Trophoblast cell (in vitro differentiated cells and primary cell): ENCODE data around the gene GTPBP4.

Experiments
- DNase-seq, 2 donors: peaks; one replicate each; pipeline ENCODE4 v3.0.0-alpha.2; 2016
- H2AFZ ChIP-seq: 2 replicates; pipeline ENCODE4 v1.6.1; 2013; ENCODE audit warnings: low read length, moderate library complexity, mild to moderate bottlenecking; ENCODE audit not compliant: insufficient read depth, poor library complexity
- H2AK5ac ChIP-seq: 2 replicates; pipeline ENCODE4 v1.6.1; 2013; ENCODE audit warnings: mild to moderate bottlenecking, low read length
- H2BK120ac ChIP-seq: 2 replicates; pipeline ENCODE4 v1.6.1; 2013; ENCODE audit warnings: low read length, mild to moderate bottlenecking, moderate library complexity; ENCODE audit not compliant: insufficient read depth, poor library complexity
- H2BK12ac ChIP-seq: 2 replicates; pipeline ENCODE4 v1.6.1; 2013; ENCODE audit warnings: mild to moderate bottlenecking, low read length, moderate library complexity
- H2BK5ac ChIP-seq: 2 replicates; pipeline ENCODE4 v1.6.1; 2013; ENCODE audit warnings: low read length, low read depth, moderate library complexity, mild to moderate bottlenecking; ENCODE audit not compliant: poor library complexity
- H3K14ac ChIP-seq: 2 replicates; pipeline ENCODE4 v1.6.1; 2013; ENCODE audit warnings: mild to moderate bottlenecking, low read length
- H3K18ac ChIP-seq: 2 replicates; pipeline ENCODE4 v1.6.1; 2013; ENCODE audit warnings: mild to moderate bottlenecking, low read length
- H3K23ac ChIP-seq: 2 replicates; pipeline ENCODE4 v1.6.1; 2013; ENCODE audit warnings: low read length
- H3K27ac ChIP-seq: 2 replicates; pipeline ENCODE4 v1.5.1; 2013; ENCODE audit warnings: low read depth, mild to moderate bottlenecking, inconsistent platforms, low read length, moderate library complexity
- H3K27me3 ChIP-seq: 2 replicates; pipeline ENCODE4 v1.6.1; 2013; ENCODE audit warnings: inconsistent platforms, mild to moderate bottlenecking, low read length, moderate library complexity; ENCODE audit not compliant: insufficient read depth
- H3K36me3 ChIP-seq, 2 experiments: 1 replicate in 1 of 2; 2 replicates in 1 of 2; pipeline ENCODE4 v1.6.1; 2013; ENCODE audit warnings: low read length in 2 of 2, mild to moderate bottlenecking in 2 of 2, moderate library complexity in 1 of 2; ENCODE audit not compliant: insufficient read depth in 2 of 2, control insufficient read depth in 1 of 2
- H3K4ac ChIP-seq: 2 replicates; pipeline ENCODE4 v1.6.1; 2013; ENCODE audit warnings: low read depth, mild to moderate bottlenecking, low read length, moderate library complexity
- H3K4me1 ChIP-seq, 2 experiments: 1 replicate in 1 of 2; 2 replicates in 1 of 2; pipeline ENCODE4 v1.6.1; 2013; ENCODE audit warnings: low read length in 2 of 2, mild to moderate bottlenecking in 2 of 2, moderate library complexity in 1 of 2; ENCODE audit not compliant: insufficient read depth in 2 of 2, control insufficient read depth in 1 of 2
- H3K4me2 ChIP-seq: 2 replicates; pipeline ENCODE4 v1.6.1; 2013; ENCODE audit warnings: inconsistent platforms, mild to moderate bottlenecking, low read length, moderate library complexity
- H3K4me3 ChIP-seq: 2 replicates; pipeline ENCODE4 v1.5.1; 2013; ENCODE audit warnings: mild to moderate bottlenecking, low read depth, low read length, inconsistent platforms
- H3K79me1 ChIP-seq: one replicate; pipeline ENCODE4 v1.6.1; 2013; ENCODE audit warnings: low read length
- H3K79me2 ChIP-seq: 2 replicates; pipeline ENCODE4 v1.6.1; 2013; ENCODE audit warnings: low read length, mild to moderate bottlenecking; ENCODE audit not compliant: control insufficient read depth, insufficient read depth, poor library complexity
- H3K9ac ChIP-seq: 2 replicates; pipeline ENCODE4 v1.6.1; 2013; ENCODE audit warnings: mild to moderate bottlenecking, low read length
- H3K9me3 ChIP-seq: 2 replicates; pipeline ENCODE4 v1.6.1; 2013; ENCODE audit warnings: low read depth, mild to moderate bottlenecking, control low read depth, inconsistent platforms, low read length; ENCODE audit not compliant: insufficient read depth
- H4K12ac ChIP-seq: 2 replicates; pipeline ENCODE4 v1.6.1; 2013; ENCODE audit warnings: low read depth, mild to moderate bottlenecking, low read length, moderate library complexity
- H4K8ac ChIP-seq: 2 replicates; pipeline ENCODE4 v1.6.1; 2013; ENCODE audit warnings: low read depth, mild to moderate bottlenecking, low read length, moderate library complexity
- H4K91ac ChIP-seq: one replicate; pipeline ENCODE4 v1.6.1; 2013; ENCODE audit warnings: low read depth, mild to moderate bottlenecking, low read length, moderate library complexity
- WGBS: extraction: QIAGEN DNeasy Blood & Tissue Kit; methylation state at CpG from one replicate; pipeline ENCODE4 v1.1.7; 2013; ENCODE audit warnings: missing lambda C conversion rate; ENCODE audit not compliant: insufficient read length, insufficient coverage; ENCODE audit errors: extremely low coverage; 5-methylcytosine and 5-hydroxymethylcytosine counted together

The GTPBP4 gene

DNA sequence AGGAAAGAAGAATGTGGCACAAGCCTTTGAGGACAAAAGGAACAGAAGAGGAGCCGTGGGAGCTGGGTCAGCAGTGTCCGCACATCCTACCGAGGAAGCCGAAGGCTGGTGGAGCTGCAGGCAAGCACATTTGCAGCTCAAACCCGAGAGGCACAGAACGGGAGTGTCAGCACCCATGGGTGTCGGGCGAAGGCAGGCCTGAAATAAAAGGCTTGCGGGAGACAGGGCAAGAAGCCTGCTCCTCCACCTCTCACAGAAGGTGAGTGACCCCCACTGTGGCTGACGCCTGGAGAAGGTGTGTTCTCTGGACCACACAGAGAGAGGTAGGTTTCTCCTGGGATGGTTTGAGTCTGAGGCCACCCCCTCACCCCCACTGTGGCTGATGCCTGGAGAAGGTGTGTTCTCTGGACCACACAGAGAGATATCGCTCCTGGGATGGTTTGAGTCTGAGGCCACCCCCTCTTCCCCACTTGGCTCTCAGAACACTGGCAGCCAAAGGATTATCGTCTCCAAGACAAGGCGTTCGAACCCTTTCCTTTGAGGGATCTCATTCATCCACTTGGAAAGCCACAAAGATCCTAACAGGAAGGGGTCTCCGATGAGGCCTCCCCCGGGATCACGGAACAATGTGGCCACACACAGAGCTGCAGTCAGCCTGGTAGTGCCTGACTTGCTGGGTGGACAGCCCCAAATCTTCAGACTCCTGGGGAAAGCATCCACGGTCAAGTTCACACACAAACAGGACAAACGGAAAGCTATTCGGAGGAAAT, 21.6 kb upstream of the GTPBP4 start:
- no peak overlapping the region for H3K4ac ChIP-seq
- H3K79me1 ChIP-seq = no peaks in the 10 kb centered on the region
- H3K27ac ChIP-seq = no peak overlapping the region
- H3K4me2 ChIP-seq = no peak overlapping the region
- no peaks in the 10 kb centered on the region for H3K79me2 ChIP-seq
- no peak overlapping the region for H4K8ac ChIP-seq
- no peak overlapping the region for H3K4me3 ChIP-seq
- no peak overlapping the region for H2BK5ac ChIP-seq
- H2BK12ac ChIP-seq = no peak overlapping the region
- no peak overlapping the region for H2BK120ac ChIP-seq
- H3K14ac ChIP-seq = no peak overlapping the region
- no peak overlapping the region for H3K9ac ChIP-seq
- WGBS = no CpG with 5 or more reads among the region's 20 CpGs
- H2AFZ ChIP-seq = no peak overlapping the region
- no peak overlapping the region for H4K12ac ChIP-seq
- H3K23ac ChIP-seq = no peak overlapping the region
- DNase-seq = no peak
- no peaks in the 10 kb centered on the region for H3K4me1 ChIP-seq
- no peak overlapping the region for H4K91ac ChIP-seq
- H2AK5ac ChIP-seq = no peak overlapping the region
- H3K18ac ChIP-seq = no peak overlapping the region
- H3K9me3 ChIP-seq = peaks cover 4% of the 10 kb centered on the region
- H3K36me3 ChIP-seq = no peaks in the 10 kb centered on the region
- no peaks in the 10 kb centered on the region for H3K27me3 ChIP-seq

DNA sequence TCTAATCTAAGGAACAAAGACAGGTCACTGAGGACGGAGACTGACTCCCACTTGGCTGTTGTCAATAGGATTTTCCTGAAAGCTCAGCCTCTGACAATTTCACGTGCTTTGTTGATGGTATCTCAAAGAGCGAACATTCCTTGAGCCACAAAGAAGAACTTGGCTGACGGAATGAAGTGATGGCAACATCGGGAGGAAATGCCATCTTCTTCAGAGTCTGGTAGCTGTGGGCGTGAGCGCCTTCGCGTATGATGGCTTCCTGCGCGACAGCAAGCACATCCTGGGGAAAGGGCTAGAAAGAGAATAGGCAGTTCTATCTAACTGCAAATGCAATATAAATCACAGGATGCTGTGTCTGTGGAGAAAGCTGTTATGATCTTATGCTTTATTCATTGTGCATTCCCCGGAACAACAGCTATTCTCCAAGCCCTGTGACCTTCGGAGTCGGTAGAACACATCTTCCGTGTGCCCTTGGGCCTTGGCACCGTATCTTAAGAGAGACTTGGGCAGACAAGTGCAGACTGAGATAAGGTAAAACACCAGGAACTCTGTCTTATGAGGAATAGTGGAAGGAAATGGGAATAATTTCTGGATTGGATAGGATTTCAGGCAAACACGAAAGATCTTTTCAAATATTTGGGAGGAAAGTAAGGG, 19.6 kb upstream of the GTPBP4 start:
- H3K79me1 ChIP-seq = no peaks in the 10 kb centered on the region
- H3K4ac ChIP-seq = no peak overlapping the region
- DNase-seq = peak; percentile 36 to 77
- no peak overlapping the region for H2AFZ ChIP-seq
- H3K9me3 ChIP-seq = peaks cover 1% of the 10 kb centered on the region
- H4K91ac ChIP-seq = no peak overlapping the region
- no peak overlapping the region for H3K14ac ChIP-seq
- no peaks in the 10 kb centered on the region for H3K4me1 ChIP-seq
- no peaks in the 10 kb centered on the region for H3K27me3 ChIP-seq
- H3K27ac ChIP-seq = no peak overlapping the region
- no peak overlapping the region for H3K9ac ChIP-seq
- H3K4me3 ChIP-seq = no peak overlapping the region
- H3K36me3 ChIP-seq = no peaks in the 10 kb centered on the region
- H2BK120ac ChIP-seq = no peak overlapping the region
- H2BK12ac ChIP-seq = no peak overlapping the region
- H3K23ac ChIP-seq = no peak overlapping the region
- H2BK5ac ChIP-seq = no peak overlapping the region
- no peaks in the 10 kb centered on the region for H3K79me2 ChIP-seq
- H4K12ac ChIP-seq = no peak overlapping the region
- H3K18ac ChIP-seq = no peak overlapping the region
- no peak overlapping the region for H3K4me2 ChIP-seq
- no CpG with 5 or more reads among the region's 17 CpGs for WGBS
- H2AK5ac ChIP-seq = no peak overlapping the region
- no peak overlapping the region for H4K8ac ChIP-seq

DNA sequence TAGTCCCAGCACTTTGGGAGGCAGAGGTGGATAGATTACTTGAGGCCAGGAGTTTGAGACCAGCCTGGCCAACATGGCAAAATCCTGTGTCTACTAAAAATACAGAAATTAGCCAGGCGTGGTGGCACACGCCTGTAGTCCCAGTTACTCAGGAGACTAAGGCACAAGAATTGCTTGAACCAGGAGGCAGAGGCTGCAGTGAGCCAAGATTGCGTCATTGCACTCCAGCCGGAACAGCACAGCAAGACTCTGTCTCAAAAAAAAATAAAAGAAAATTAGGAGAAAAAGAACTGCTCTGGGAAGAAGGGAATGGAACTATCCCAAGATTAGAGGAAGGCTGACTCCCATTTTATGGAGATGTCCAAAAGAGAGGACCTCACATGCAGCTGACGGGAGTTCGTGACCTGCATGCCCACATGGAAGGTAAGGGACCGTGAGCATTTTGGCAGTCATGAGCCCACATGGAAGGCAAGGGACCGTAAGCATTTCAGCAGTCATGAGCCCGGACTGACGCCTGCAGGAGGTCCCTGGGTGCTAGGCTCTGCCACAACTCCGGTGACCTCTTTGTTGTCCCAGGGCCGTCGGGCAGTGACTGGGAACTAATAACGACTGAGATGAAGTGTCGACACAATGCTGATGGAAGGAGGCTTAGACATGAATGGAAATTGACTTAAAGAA, 18.6 kb upstream of the GTPBP4 start:
- no peak overlapping the region for H4K12ac ChIP-seq
- WGBS = no CpG with 5 or more reads among the region's 15 CpGs
- H2AFZ ChIP-seq = no peak overlapping the region
- H3K4ac ChIP-seq = no peak overlapping the region
- H2BK120ac ChIP-seq = no peak overlapping the region
- H2BK5ac ChIP-seq = no peak overlapping the region
- no peak overlapping the region for H3K23ac ChIP-seq
- H3K14ac ChIP-seq = no peak overlapping the region
- no peaks in the 10 kb centered on the region for H3K27me3 ChIP-seq
- no peak overlapping the region for H2AK5ac ChIP-seq
- no peak overlapping the region for H2BK12ac ChIP-seq
- peaks cover 3% of the 10 kb centered on the region for H3K9me3 ChIP-seq
- H4K8ac ChIP-seq = no peak overlapping the region
- no peak overlapping the region for H3K27ac ChIP-seq
- H3K18ac ChIP-seq = no peak overlapping the region
- no peaks in the 10 kb centered on the region for H3K79me2 ChIP-seq
- no peak overlapping the region for H3K4me2 ChIP-seq
- no peak overlapping the region for H3K4me3 ChIP-seq
- H3K79me1 ChIP-seq = no peaks in the 10 kb centered on the region
- no peaks in the 10 kb centered on the region for H3K36me3 ChIP-seq
- H4K91ac ChIP-seq = no peak overlapping the region
- H3K4me1 ChIP-seq = no peaks in the 10 kb centered on the region
- no peak overlapping the region for H3K9ac ChIP-seq
- peak; percentile 59 to 66 for DNase-seq

DNA sequence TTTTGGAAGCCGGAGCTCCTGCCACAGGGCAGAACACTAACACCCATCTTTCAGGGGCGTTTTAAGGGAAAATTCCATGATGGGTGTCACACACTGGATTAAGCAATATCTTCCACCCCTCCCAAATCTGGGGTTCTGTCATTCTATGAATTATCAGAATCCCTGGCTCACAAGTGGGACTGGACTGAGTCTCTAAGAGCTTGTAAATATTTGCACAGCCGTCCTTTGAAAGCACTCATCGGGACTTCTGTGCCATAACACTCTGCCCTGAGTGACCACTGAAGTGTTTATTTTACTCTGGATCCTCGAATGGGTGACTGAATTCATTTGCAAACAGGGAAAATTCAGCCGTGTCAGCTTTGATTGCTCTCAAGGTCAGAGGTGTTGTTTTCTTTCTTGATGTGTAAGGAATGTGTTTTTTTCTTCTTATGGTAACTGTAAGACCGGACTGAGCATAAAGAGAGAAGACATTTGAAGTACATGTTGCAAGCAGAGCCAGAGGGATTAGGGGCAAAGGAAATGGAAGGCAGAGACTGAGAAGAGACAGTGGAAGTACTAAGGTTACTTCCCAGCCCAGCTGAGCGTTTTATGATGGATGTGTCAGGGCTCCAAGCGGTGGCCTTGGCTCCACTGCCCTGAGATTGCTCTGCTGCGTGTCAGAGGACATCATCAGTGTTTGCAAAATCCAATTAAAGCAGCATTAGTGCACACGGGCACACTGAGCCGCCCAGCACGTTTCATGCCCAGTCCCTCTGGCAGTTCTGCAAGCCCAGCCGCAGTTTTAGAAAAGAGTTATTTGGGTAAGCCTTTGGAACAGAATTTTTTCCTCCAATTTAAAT, 17.7 kb upstream of the GTPBP4 start:
- Histone ChIP-seq H2AFZ (no peak overlapping the region), H3K14ac (no peak overlapping the region)
- no CpG with 5 or more reads among the region's 14 CpGs for WGBS

More for the DNA sequence above, 17.7 kb upstream of the GTPBP4 start:
- H3K79me1 ChIP-seq = no peaks in the 10 kb centered on the region
- H3K27ac ChIP-seq = no peak overlapping the region
- no peaks in the 10 kb centered on the region for H3K79me2 ChIP-seq
- H2BK120ac ChIP-seq = no peak overlapping the region
- no peaks in the 10 kb centered on the region for H3K4me1 ChIP-seq
- H2AK5ac ChIP-seq = no peak overlapping the region
- H4K91ac ChIP-seq = no peak overlapping the region
- H3K4ac ChIP-seq = no peak overlapping the region
- no peak overlapping the region for H3K4me3 ChIP-seq
- H3K9ac ChIP-seq = no peak overlapping the region
- no peak overlapping the region for H3K23ac ChIP-seq
- no peak overlapping the region for H4K8ac ChIP-seq
- H3K27me3 ChIP-seq = no peaks in the 10 kb centered on the region
- H3K18ac ChIP-seq = no peak overlapping the region
- peaks cover 5% of the 10 kb centered on the region for H3K9me3 ChIP-seq
- no peaks in the 10 kb centered on the region for H3K36me3 ChIP-seq
- no peak overlapping the region for H3K4me2 ChIP-seq
- H2BK5ac ChIP-seq = no peak overlapping the region
- DNase-seq = no peak
- no peak overlapping the region for H4K12ac ChIP-seq
- H2BK12ac ChIP-seq = no peak overlapping the region
